HG03175 (cell line): ENCODE measurements around the gene ADPRM.

ENCODE experiments used
- ATAC-seq: cut with Tn5 transposase; IDR thresholded peaks from one replicate; pipeline ENCODE4 v1.9.1; 2021; ENCODE audit warnings: mild to moderate bottlenecking, moderate library complexity; ENCODE audit not compliant: unreplicated experiment

The ADPRM gene

GRCh38 chr17:10738521-10739258, 41.3 kb downstream of the ADPRM start:
- no peak for ATAC-seq

- no peak for ATAC-seq
Observed at GRCh38 chr17:10739386-10739785, 42.0 kb downstream of the ADPRM start.

GRCh38 chr17:10741416-10742135, 44.2 kb downstream of the ADPRM start:
- no peak for ATAC-seq

GRCh38 chr17:10742431-10742830, 45.0 kb downstream of the ADPRM start:
- ATAC-seq = no peak

GRCh38 chr17:10743316-10744009, 46.1 kb downstream of the ADPRM start:
- ATAC-seq = no peak

- ATAC-seq = no peak
Observed at GRCh38 chr17:10744501-10745000, 47.2 kb downstream of the ADPRM start.

- no peak for ATAC-seq
Observed at GRCh38 chr17:10745231-10745630, 47.8 kb downstream of the ADPRM start.

GRCh38 chr17:10748531-10749181, 51.3 kb downstream of the ADPRM start:
- no peak for ATAC-seq

- no peak for ATAC-seq
Observed at GRCh38 chr17:10750210-10750609, 52.8 kb downstream of the ADPRM start.

- ATAC-seq = no peak
Observed at GRCh38 chr17:10751563-10751962, 54.2 kb downstream of the ADPRM start.

- no peak for ATAC-seq
Observed at GRCh38 chr17:10752696-10753095, 55.3 kb downstream of the ADPRM start.

- no peak for ATAC-seq
Observed at GRCh38 chr17:10754109-10754508, 56.7 kb downstream of the ADPRM start.

GRCh38 chr17:10754861-10755591, 57.6 kb downstream of the ADPRM start:
- no peak for ATAC-seq

GRCh38 chr17:10755592-10756127, 58.3 kb downstream of the ADPRM start:
- no peak for ATAC-seq

- ATAC-seq = no peak
Observed at GRCh38 chr17:10756185-10756584, 58.8 kb downstream of the ADPRM start.

- ATAC-seq = no peak
Observed at GRCh38 chr17:10756619-10757018, 59.2 kb downstream of the ADPRM start.

GRCh38 chr17:10757067-10757466, 59.7 kb downstream of the ADPRM start:
- no peak for ATAC-seq

GRCh38 chr17:10757647-10758046, 60.3 kb downstream of the ADPRM start:
- no peak for ATAC-seq

GRCh38 chr17:10758062-10758461, 60.7 kb downstream of the ADPRM start:
- ATAC-seq = no peak
